ENCODE results near the gene MINAR1. TPM values are rescaled to one million over a fixed set of nuclear protein-coding genes. Genes with fewer than 3 reads are reported as not detected.

MINAR1 gene, protein sequence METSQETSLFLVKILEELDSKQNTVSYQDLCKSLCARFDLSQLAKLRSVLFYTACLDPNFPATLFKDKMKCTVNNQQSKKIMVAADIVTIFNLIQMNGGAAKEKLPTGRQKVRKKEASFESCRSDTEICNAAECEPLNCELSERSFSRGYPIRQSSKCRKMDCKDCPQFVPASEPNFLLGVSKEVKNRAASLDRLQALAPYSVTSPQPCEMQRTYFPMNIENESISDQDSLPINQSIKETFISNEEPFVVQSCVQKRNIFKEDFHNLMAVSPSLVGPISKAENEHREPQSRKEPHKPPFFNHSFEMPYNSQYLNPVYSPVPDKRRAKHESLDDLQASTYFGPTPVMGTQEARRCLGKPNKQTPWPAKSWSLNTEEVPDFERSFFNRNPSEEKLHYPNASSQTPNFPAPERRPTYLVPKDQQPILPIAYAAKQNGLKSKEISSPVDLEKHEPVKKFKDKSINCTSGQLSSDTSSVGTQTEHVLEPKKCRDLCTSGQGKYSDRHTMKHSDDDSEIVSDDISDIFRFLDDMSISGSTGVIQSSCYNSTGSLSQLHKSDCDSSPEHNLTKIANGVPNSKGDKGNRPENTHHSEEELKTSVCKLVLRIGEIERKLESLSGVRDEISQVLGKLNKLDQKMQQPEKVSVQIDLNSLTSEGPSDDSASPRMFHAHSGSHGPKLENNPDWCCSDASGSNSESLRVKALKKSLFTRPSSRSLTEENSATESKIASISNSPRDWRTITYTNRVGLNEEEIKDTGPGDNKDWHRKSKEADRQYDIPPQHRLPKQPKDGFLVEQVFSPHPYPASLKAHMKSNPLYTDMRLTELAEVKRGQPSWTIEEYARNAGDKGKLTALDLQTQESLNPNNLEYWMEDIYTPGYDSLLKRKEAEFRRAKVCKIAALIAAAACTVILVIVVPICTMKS
- under 1 TPM; 0.33 to 0.58 TPM for total RNA-seq

DNA sequence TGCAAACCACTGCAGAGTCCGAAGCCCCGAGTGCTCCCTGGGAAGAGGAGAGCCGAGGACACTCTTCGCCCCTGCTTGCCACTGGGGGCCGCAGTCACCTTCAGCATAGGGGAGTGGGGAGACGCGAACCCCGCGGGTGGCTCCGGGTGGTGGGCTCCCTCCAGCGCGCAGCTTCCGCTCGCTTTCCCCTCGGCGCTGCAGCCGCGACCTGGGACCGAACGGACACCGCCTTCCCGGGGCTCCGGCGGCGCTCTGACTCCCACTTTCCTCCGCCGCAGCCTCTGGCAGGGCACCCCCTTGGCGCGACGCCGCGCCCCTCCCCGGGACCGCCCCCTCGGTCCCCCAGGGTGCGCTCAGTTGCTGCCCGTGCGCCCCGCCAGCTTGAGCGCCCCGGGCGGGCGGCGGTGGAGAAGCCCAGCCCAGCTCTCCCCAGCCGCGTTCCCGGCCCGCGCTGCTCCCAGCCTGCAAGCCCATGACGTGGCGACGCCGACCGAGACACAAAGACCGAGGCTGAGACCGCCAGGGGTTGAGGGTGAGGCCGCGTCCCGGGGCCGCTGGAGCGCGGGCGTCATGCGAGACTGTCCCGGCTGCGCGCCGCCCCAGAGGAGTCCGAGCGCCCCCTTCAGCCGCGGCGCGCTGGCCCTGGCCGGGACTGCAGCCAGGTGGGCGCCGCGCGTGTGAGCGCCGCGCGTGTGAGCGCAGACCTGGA, at the start of gene MINAR1:
MINAR1 (plus strand) TSS at position 701 of the 709 bp plus-strand sequence. CDS start 23,812 bp downstream, outside the sequence.

Other genes with a start within 250 kb of the MINAR1 start
- not detected for gene ANKRD34C, start 149.6 kb upstream of the MINAR1 start, total RNA-seq
- 10 to 100 TPM; 30.2 to 33.0 TPM for gene TMED3, start 121.2 kb upstream of the MINAR1 start, total RNA-seq

All from activated naive CD4-positive, alpha-beta T cell treated with anti-CD3 and anti-CD28 coated beads, Interleukin-2, amount 10 ng/mL, durations not matched to agents 5 hours and 36 hours (primary cell).